GM23338 (cell line): ENCODE results near the gene PDE2A. TPM values are rescaled to one million over a fixed set of nuclear protein-coding genes. Genes with fewer than 3 reads are reported as not detected.

Experiments
- ATAC-seq: fragments of 200-7000 bp; cut with Tn5 transposase; 3 replicates; pipeline ENCODE4 v1.9.1; 2020
- DNase-seq: peaks from one replicate; pipeline ENCODE4 v3.0.0-alpha.2; 2015; ENCODE audit warnings: low spot score
- H2AFZ ChIP-seq: fragments of 200-600 bp; sonication (generic); 2 replicates; pipeline ENCODE4 v1.8.0; 2016; ENCODE audit warnings: antibody characterized with exemption, mild to moderate bottlenecking, moderate library complexity
- H3F3A ChIP-seq: fragments of 200-600 bp; sonication (generic); replicated peaks from 2 replicates; pipeline ENCODE4 v1.8.0; 2017; ENCODE audit warnings: antibody characterized with exemption, mixed run types, low read depth
- H3K27ac ChIP-seq: fragments of 200-600 bp; sonication (generic); 2 replicates; pipeline ENCODE4 v1.6.1; 2016; ENCODE audit warnings: low read depth
- H3K27me3 ChIP-seq: fragments of 200-600 bp; sonication (generic); 2 replicates; pipeline ENCODE4 v1.8.0; 2016; ENCODE audit warnings: mild to moderate bottlenecking, mixed run types, moderate library complexity; ENCODE audit not compliant: insufficient read depth
- H3K36me3 ChIP-seq: fragments of 200-600 bp; sonication (generic); 2 replicates; pipeline ENCODE4 v1.8.0; 2016; ENCODE audit warnings: mild to moderate bottlenecking; ENCODE audit not compliant: insufficient read depth
- H3K4me1 ChIP-seq: fragments of 200-600 bp; sonication (generic); 2 replicates; pipeline ENCODE4 v1.8.0; 2016; ENCODE audit warnings: mild to moderate bottlenecking, moderate library complexity; ENCODE audit not compliant: insufficient read depth
- H3K4me2 ChIP-seq: fragments of 200-600 bp; sonication (generic); 2 replicates; pipeline ENCODE4 v1.7.1; 2017; ENCODE audit warnings: mixed run types
- H3K4me3 ChIP-seq: fragments of 200-600 bp; sonication (generic); 2 replicates; pipeline ENCODE4 v1.6.1; 2016; ENCODE audit warnings: mixed run types
- H3K79me2 ChIP-seq: fragments of 200-600 bp; sonication (generic); replicated peaks from 2 replicates; pipeline ENCODE4 v1.8.0; 2017; ENCODE audit warnings: mild to moderate bottlenecking; ENCODE audit not compliant: insufficient read depth
- H3K9me2 ChIP-seq: fragments of 200-600 bp; sonication (generic); 2 replicates; pipeline ENCODE4 v1.8.0; 2017; ENCODE audit not compliant: insufficient read depth
- H4K20me1 ChIP-seq: fragments of 200-600 bp; sonication (generic); replicated peaks from 2 replicates; pipeline ENCODE4 v1.8.0; 2017; ENCODE audit warnings: mild to moderate bottlenecking; ENCODE audit not compliant: insufficient read depth
- H3K27ac Mint-ChIP-seq: 2 replicates; pipeline ENCODE4 v1.8.0; 2020; ENCODE audit warnings: inconsistent platforms, mild to moderate bottlenecking, moderate library complexity, mixed read lengths
- H3K27me3 Mint-ChIP-seq: 3 replicates; pipeline ENCODE4 v1.8.0; 2022; ENCODE audit warnings: low read depth, mild to moderate bottlenecking, moderate library complexity, mixed read lengths, inconsistent platforms; ENCODE audit not compliant: insufficient read depth, poor library complexity
- H3K36me3 Mint-ChIP-seq: 3 replicates; pipeline ENCODE4 v1.8.0; 2021; ENCODE audit warnings: low read depth, mild to moderate bottlenecking, inconsistent platforms, moderate library complexity, mixed read lengths
- H3K4me1 Mint-ChIP-seq: 3 replicates; pipeline ENCODE4 v1.8.0; 2020; ENCODE audit warnings: mild to moderate bottlenecking, inconsistent platforms, mixed read lengths
- H3K4me3 Mint-ChIP-seq: 3 replicates; pipeline ENCODE4 v1.8.0; 2021; ENCODE audit warnings: moderate library complexity, mild to moderate bottlenecking, inconsistent platforms, mixed read lengths
- H3K9me3 Mint-ChIP-seq: 3 replicates; pipeline ENCODE4 v1.8.0; 2020; ENCODE audit warnings: moderate library complexity, mild to moderate bottlenecking, inconsistent platforms, mixed read lengths
- CREB1 ChIP-seq: fragments of 250-450 bp; sonication (Bioruptor Pico); IDR thresholded peaks from 2 replicates; pipeline ENCODE4 v1.5.0; 2020; ENCODE audit warnings: low read depth, mild to moderate bottlenecking, moderate library complexity
- CTCF ChIP-seq, 2 experiments: fragments of 200-600 bp in 1 of 2; sonication (generic) in 1 of 2; conservative IDR thresholded peaks; 2 replicates each; pipeline versions ENCODE4 v1.5.1 to v1.6.1; 2016 to 2017; ENCODE audit warnings: antibody characterized with exemption in 2 of 2, low read depth in 2 of 2, mild to moderate bottlenecking in 2 of 2, moderate library complexity in 1 of 2
- ETS1 ChIP-seq: IDR thresholded peaks from 2 replicates; pipeline ENCODE4 v1.6.1; 2016; ENCODE audit warnings: antibody characterized with exemption
- EZH2 ChIP-seq: fragments of 200-600 bp; sonication (generic); IDR thresholded peaks from one replicate; pipeline ENCODE4 v1.8.0; 2017; ENCODE audit warnings: antibody characterized with exemption, mild to moderate bottlenecking, low read depth; ENCODE audit not compliant: unreplicated experiment
- EZH2phosphoT487 ChIP-seq: fragments of 200-600 bp; sonication (generic); IDR thresholded peaks from one replicate; pipeline ENCODE4 v1.8.1; 2018; ENCODE audit warnings: antibody characterized with exemption; ENCODE audit not compliant: unreplicated experiment
- JUNB ChIP-seq: IDR thresholded peaks from one replicate; pipeline ENCODE4 v1.6.1; 2016; ENCODE audit warnings: antibody characterized with exemption; ENCODE audit not compliant: unreplicated experiment
- NANOG ChIP-seq: IDR thresholded peaks from 2 replicates; pipeline ENCODE4 v1.6.1; 2016; ENCODE audit warnings: antibody characterized with exemption, borderline replicate concordance
- POLR2AphosphoS5 ChIP-seq: IDR thresholded peaks from 2 replicates; pipeline ENCODE4 v1.6.1; 2016; ENCODE audit warnings: antibody characterized with exemption, low read depth
- REST ChIP-seq: IDR thresholded peaks from one replicate; pipeline ENCODE4 v1.6.1; 2018; ENCODE audit warnings: antibody characterized with exemption; ENCODE audit not compliant: unreplicated experiment
- STAT1 ChIP-seq: IDR thresholded peaks from one replicate; pipeline ENCODE4 v1.6.1; 2016; ENCODE audit warnings: antibody characterized with exemption; ENCODE audit not compliant: unreplicated experiment
- ZNF114 ChIP-seq: fragments of 250-450 bp; sonication (Bioruptor Pico); IDR thresholded peaks from 2 replicates; pipeline ENCODE4 v1.5.0; 2020; ENCODE audit warnings: mild to moderate bottlenecking, moderate library complexity
- ZNF331 ChIP-seq: fragments of 250-450 bp; sonication (Bioruptor Pico); IDR thresholded peaks from 2 replicates; pipeline ENCODE4 v1.5.0; 2020; ENCODE audit warnings: low read depth, mild to moderate bottlenecking, moderate library complexity
- ZNF462 ChIP-seq: fragments of 250-450 bp; sonication (Bioruptor Pico); IDR thresholded peaks from 2 replicates; pipeline ENCODE4 v1.5.0; 2020; ENCODE audit warnings: mild to moderate bottlenecking, moderate library complexity
- polyA plus RNA-seq: library from polyadenylated mRNA; unstranded; fragments of >200 nt; fragmentation: Nextera tagmentation; extraction: Ambion mirVana; gene quantifications from 2 replicates; pipeline ENCODE4 v1.2.1, GENCODE V29; 2016
- total RNA-seq: library from RNA; depleted of rRNA; stranded (reverse); fragments of >200 nt; shearing (Covaris generic); gene quantifications from 2 replicates; pipeline ENCODE4 v1.2.3, GENCODE V29; 2014

The PDE2A gene
- total and polyA plus RNA-seq, 2 experiments from 2014 or later: 4.3 to 16.2 TPM

DNA sequence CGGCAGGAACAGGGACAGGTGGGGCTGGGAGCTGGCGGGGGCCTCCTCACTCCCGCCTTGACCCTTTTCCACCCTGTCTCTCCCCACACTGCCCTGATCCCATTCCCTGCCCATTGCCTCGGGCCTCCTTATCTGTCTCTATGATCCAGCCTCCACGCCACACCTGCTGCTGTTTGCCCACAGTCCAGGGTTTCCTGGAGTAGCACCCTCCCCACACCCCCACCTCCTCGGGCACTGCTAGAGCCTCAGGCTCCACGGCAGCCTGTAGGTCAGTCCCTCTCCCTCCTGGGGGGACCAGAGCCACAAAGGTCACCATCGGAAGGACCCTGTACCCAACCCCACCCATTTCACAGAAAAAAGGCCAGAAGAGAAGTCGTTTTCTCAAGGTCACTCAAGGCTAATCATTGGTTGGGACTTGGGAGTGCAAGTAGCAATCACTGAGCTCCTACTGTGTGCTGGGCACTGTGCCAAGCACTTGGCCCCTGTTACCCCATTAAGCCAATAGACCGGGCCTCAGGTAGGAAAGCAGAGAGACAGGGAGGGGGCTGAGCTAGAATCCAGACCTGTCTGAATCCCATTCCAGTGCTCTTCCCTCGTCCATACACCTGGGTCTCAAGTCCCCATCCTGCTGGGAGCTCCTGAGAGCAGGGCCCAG is 71.8 kb downstream of the PDE2A start:
- no peaks in the 10 kb centered on the region for H3K36me3 Mint-ChIP-seq
- no peak overlapping the region for H3K27ac Mint-ChIP-seq
- H3K4me1 Mint-ChIP-seq: peaks cover 16% of the 10 kb centered on the region
- no peak for ATAC-seq
- peaks cover 6% of the 10 kb centered on the region; the same call in 1 of the 2 replicates for H3K4me1 ChIP-seq
- DNase-seq: no peak
- H3K4me3 ChIP-seq: no peak overlapping the region
- no peaks in the 10 kb centered on the region for H3K9me2 ChIP-seq
- H3K36me3 ChIP-seq: no peaks in the 10 kb centered on the region
- no peaks in the 10 kb centered on the region for H3K9me3 Mint-ChIP-seq
- no peak overlapping the region for H3K27ac ChIP-seq
- H3K79me2 ChIP-seq: no peaks in the 10 kb centered on the region
- H2AFZ ChIP-seq: no peak overlapping the region
- no peak overlapping the region for H3K4me2 ChIP-seq
- no peak for TF ChIP-seq EZH2phosphoT487
- no peak for TF ChIP-seq ETS1
- TF ChIP-seq CTCF (conservative IDR thresholded peaks at IDR 0.05; ENCODE audit: low read depth in 2 of 2): no peak
- TF ChIP-seq EZH2: no peak
- TF ChIP-seq JUNB: no peak
- TF ChIP-seq NANOG: no peak
- TF ChIP-seq ZNF462 (CRISPR knock-in tag): no peak
- no peak for TF ChIP-seq CREB1
- no peak for TF ChIP-seq POLR2AphosphoS5
- no peak for TF ChIP-seq ZNF331 (CRISPR knock-in tag)
- no peak for TF ChIP-seq ZNF114
- TF ChIP-seq STAT1: no peak
- TF ChIP-seq REST: no peak
- H3K27me3 ChIP-seq: no peaks in the 10 kb centered on the region
- H4K20me1 ChIP-seq: no peaks in the 10 kb centered on the region; the same call in 1 of the 2 replicates
- H3F3A ChIP-seq: no peaks in the 10 kb centered on the region
- H3K4me3 Mint-ChIP-seq: no peak overlapping the region
- H3K27me3 Mint-ChIP-seq: peaks cover 16% of the 10 kb centered on the region
